HG03097 (cell line): ENCODE results near the gene SURF2.
A peak's percentile ranks its signal among the peaks of the same experiment; 100 is the strongest.
"Not testable (repeated sequence)": the region's sequence is repeated elsewhere in the genome, so short reads cannot be mapped to it uniquely, and the experiment has no call there.

Experiments used
- ATAC-seq: cut with Tn5 transposase; IDR thresholded peaks from one replicate; pipeline ENCODE4 v1.9.1; 2021; ENCODE audit not compliant: unreplicated experiment, low FRiP score

The SURF2 gene

DNA sequence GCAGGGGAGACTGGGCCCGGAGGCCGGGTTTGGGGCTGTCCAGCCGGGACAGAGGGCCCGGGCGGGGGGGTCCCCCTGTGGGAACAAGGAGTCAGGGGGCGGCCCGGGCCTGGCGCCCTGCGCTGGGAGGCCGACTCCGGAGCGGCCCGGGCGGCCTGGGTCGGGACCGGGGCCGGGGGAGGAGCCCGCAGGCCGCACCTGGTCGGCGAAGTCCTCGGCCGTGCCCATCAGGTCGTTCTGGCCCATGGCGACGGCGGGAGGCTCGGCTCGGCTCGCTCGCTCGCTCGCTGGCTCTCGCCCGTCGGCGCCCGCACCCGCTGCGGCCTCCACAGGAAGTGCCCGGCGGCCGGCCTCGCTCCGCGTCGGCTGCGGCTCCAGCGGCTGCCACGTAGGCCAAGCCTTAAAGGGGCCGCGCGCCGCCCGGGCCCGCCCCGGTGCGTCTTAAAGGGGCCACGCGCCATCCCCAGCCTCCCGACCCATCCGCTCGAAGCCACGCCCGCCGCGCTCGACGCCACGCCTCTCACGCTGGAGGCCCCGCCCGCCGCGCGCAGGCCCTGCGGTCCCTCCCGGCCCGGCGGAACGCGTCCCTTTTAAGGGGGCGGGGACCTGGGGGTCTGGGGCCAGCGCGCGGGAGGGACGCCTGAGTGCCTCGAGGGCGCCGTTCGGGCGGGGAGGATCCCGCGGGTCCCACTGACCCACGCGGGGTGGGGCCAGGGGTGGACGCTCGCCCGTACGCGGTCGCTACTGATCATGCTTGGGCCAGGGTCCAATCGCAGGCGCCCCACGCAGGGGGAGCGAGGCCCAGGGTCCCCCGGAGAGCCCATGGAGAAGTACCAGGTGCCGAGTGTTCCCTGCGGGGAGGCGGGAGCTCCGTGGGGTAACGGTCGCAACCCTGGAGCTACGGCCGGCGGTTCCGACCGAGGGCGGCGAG lies 19.6 kb downstream of the SURF2 start, which contains the start of the genes STKLD1 and SURF4:
Gene STKLD1, plus strand, starts transcription at position 643 of the 931 bp plus-strand sequence. Its CDS starts 108 bp downstream, at position 751.
Gene SURF4, minus strand, starts transcription at position 337 of the 931 bp plus-strand sequence. Its CDS starts 91 bp downstream, at position 246.
- ATAC-seq, result peak; percentile 83

DNA sequence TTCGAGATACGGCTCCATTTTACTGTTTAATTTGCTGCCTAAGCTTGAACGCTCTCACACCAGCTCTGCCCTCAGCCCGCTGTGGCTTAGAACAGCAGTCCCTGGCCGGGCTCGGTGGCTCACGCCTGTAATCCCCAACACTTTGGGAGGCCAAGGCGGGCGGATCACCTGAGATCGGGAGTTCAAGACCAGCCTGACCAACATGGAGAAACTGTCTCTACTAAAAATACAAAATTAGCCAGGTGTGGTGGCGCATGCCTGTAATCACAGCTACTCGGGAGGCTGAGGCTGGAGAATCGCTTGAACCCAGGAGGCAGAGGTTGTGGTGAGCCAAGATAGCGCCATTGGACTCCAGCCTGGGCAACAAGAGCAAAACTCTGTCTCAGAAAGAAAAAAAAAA lies 20.9 kb downstream of the SURF2 start:
- not testable (repeated sequence) for ATAC-seq

DNA sequence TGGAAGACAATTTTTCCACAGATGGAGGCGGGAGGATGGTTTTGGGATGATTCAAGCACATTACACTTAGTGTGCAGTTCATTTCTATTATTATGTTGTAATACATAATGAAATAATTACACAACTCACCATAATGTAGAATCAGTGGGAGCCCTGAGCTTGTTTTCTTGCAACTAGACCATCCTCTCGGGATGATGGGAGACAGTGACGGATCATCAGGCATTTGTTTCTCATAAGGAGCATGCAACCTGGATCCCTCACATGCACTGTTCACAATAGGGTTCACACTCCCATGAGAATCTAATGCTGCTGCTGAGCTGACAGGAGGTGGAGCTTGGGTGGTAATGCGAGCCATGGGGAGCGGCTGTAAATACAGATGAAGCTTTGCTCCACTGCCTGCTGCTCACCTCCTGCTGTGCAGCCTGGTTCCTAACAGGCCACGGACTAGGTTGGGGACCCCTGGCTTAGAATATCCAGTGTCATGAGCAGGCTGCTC lies 21.4 kb downstream of the SURF2 start:
- no peak for ATAC-seq

DNA sequence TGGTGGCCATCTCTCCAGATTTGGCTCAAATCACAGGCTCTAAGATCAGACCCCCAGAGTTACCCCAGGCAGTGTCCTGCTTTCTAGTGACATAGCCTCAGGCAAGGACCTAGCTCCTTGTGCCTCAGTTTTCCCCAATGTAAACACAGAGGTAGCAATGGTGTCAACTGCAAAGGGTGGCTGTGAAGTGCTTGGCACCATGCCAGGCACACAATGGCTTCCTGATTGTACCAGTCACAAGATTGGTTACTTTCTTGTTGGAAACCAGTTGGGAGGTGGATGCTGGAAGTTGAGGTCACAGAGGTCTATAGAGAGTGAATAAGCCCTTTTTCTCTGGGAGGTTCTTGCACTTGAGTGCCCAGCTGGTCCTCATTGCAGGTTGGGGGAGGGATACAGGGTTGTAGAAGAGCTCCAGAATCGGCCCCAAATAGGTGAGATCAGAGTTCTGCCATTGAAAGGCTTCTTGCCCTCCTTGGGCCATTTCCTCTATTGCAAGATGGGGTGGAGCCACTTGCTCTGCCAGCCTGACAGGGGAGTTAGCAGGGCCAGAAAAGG lies 22.1 kb downstream of the SURF2 start:
- ATAC-seq, result no peak

DNA sequence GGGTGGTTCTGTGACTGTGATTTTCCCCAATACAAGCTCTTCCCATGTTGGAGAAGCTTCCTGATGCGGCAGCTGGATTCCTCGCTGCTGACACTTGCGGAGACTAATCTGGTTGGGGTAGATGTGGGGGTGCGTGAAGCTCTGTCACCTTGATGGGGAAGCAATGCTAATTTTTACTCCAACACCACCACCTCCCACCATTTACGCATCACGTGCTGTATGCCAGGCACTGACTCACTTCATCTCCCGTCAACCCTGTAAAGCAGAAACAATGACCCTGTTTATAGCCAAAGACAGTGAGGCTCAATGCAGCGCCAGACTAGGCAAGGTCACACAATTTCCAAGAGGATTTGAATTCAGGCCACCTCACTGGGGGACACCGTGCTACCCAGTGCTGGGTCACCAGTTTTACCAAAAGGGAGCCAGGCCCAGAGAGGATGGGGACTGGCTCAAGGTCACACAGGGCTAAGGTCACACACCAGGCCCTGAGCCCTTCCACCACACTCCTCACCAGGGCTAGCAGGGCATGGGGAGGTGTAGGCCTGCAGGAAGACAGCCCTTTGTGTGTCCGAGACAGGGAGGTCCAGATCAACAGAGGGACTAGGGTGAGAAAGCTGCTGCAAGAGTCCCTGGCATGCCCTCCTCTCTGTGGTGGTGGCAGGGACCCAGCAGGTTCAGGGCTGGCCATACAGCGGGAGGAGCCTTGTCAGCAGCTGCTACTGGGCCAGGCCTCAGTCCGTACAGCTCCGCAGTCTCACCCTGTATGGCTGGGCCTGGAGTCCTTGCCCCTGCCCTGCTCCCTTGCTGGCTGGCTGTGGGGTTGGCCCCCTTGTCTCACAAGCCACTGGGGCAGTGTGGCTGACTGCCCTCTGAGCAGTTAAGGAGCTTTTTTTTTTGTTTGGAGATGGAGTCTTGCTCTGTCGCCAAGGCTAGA lies 23.1 kb downstream of the SURF2 start:
- no peak for ATAC-seq

DNA sequence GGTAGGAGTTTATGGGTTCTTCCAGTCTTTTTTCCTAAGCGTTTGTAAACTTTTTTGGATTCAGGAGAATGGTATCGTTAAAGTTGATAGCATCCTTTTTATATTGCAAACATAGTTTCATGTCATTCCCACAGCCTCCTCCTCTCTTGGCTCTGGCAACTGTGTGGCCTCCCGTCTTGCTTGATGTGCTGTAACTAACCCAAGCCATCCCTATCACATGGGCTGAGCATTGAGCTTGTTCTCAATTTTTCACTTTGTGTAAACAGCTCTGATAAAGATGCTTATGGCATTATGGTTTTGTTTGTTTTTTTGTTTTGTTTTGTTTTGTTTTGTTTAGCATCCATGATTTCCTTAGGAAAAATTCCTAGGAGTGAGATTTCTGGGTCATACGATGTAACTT lies 24.4 kb downstream of the SURF2 start:
- no peak for ATAC-seq

DNA sequence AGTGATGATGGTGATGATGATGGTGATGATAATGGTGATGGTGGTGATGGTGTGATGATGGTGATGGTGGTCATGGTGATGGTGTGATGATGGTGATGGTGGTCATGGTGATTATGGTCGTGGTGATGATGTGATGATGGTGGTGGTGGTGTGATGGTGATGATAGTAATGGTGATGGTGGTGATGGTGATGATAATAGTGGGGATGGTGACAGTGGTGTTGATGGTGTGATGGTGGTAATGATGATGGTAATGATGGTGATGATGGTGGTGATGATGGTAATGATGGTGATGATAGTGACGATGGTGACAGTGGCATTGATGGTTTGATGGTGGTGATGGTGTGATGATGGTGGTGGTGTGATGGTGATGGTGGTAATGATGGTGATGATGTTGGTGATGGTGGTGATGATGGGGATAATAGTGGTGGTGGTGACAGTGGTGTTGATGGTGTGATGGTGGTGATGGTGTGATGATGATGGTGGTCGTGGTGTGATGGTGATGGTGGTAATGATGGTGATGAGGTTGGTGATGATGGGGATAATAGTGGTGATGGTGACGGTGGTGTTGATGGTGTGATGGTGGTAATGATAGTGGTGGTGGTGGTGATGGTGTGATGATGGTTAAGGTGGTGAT lies 26.3 kb downstream of the SURF2 start:
- no peak for ATAC-seq

DNA sequence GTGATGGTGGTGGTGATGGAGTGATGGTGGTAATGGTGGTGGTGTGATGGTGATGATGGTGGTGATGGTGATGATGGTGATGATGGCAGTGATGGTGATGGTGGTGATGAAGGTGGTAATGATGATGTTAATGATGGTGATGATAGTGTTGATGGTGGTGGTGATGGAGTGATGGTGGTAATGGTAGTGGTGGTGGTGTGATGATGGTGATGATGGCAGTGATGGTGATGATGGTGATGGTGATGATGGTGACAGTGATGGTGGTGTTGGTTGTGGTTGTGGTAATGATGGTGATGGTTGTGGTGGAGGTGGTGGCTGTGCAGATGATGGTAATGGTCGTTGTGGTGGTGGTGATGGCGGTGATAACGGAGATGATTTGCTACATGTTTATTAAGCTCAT lies 27.1 kb downstream of the SURF2 start:
- ATAC-seq, result no peak

DNA sequence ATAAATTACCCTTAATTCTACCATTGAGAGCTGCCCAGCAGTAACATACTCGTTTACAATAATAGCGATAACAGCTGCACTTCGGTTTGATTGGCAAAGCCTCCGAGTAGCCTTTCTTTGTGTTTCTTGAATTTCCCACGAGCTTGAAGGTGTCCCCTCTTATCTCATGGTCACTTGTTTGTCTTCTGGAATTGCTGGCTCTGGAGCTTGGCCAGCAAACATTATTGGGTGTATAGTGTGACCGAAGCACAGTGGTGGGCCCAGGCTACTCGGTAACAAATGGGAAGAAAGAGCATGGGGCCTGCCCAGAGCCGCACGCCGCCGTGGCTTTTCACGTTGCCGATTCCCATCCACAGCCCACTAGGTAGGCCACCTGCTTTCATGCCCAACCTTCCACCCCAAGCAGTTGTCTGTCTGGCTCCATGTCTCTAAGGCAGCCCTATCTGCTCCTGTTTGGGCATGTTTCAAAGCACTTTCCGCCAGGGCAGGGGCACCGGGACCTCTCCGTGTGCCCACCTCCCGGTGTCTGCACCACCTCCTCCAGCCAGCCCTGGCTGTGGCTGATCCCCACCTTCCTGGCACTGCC lies 28.5 kb downstream of the SURF2 start:
- ATAC-seq, result no peak

DNA sequence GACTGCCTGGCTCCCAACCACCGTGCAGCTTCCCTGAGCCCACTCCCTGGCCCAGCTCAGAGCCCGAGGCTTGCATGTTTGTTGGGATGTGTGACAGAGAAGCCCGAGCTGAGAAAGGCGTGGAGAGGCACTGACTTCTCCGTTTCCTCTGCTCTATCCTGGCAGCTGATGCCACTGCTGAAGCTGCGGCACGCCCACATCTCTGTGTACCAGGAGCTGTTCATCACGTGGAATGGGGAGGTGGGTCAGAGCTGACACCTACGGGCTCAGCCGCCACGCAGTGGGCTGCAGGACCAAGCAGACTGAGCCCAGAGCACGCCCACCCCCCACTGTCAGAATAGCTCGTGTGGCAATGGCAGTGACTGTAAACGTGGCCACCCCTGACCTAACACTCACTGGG lies 29.1 kb downstream of the SURF2 start:
- no peak for ATAC-seq

DNA sequence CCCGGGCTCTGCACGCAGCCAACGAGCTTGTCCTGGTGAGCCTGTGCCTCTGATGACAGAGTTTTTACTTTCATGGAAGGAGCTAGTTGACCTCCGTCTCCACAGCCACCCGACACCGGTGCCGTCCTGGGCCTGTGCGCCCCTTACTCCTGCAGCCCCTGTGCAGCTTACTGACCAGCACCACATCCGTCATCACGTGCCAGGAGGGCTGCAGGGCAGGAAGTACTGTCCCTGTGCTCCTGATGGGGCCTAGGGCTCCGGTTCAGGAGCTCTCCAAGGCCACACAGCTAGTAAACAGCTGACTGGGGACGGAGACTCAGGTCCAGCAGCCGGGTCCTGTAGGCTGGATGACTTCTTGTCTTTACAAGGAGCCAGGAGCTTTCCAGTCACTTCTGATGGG lies 30.0 kb downstream of the SURF2 start:
- ATAC-seq, result no peak

DNA sequence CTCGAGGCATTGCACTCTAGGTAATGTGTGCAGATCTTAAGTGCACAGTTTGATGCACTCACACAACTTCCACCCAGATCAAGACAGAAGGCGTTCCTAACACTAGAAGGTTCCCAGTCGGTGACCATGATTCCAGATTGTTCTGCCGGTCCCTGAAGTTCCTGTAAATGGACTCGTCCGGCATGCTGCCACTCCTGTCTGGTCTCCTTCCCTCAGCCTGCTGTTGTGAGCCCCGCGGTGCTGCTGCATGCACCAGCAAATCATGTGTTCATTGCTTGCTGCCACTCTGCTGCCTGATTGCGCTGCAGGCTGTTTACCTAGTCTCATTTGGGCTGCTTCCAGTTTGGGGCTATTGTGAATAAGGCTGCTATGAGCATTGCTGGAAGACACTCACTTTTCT lies 31.3 kb downstream of the SURF2 start:
- ATAC-seq, result no peak

DNA sequence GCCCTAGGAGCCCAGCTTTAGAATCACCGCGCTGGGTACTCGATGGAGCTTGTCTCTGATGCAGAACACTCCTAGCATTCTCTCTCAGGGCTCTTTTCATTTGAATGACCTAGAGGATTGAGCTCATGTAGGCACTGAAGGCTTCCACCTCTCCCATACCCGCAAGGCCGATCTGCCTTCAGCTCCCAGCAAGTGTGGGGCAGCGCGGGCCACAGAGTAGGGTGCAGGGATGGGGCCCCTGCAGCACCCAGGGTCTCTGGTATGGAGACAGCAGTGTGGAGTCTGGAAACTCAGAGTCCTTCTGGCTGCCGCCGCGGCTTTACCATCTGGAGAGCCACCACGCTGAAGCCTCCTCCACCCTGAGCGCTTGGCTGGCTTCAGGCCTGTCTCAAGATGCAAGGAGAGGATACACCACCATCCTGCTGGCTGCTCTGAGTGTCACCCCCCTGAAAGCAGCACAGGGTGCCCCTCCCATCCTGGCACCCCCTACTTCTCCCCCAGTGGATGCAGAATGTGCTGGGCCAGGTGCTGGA lies 32.7 kb downstream of the SURF2 start:
- no peak for ATAC-seq

DNA sequence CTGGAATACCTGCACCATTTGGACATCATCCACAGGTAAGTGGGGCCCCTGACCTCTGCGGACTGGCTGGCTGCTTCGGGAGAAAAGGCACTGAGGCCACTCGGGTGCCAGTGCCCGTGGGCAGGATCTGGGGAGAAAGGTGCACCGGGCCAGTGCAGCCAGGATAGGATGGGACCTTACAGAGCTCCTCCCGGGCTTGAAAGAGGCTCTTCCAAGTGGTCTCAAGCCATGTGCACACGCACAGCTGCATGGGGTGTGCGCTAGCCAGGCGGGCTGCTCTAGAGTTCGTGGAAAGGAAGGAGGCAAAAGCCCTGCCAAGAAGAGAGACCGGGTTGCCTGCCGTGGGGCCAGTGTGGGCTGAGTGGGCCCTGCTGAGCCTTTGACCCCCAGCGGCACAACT lies 33.2 kb downstream of the SURF2 start:
- no peak for ATAC-seq

DNA sequence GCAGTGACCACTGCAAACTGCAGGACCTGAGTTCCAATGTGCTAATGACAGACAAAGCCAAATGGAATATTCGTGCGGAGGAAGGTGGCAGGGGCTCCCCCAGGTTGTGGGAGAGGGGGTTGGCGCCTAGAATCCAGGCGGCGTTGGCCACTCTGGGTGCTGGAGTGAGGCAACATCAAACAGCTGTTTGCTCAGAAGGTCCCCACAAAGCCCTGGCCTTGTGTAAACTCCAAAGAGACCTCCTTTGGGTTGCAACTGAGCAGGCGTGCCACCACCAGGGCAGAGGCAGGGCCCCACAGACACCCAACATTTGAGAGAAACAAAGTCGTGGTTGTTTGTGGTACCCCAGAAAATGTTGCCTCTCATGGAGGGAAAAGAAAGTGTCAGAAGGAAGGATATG lies 34.4 kb downstream of the SURF2 start:
- ATAC-seq, result no peak

DNA sequence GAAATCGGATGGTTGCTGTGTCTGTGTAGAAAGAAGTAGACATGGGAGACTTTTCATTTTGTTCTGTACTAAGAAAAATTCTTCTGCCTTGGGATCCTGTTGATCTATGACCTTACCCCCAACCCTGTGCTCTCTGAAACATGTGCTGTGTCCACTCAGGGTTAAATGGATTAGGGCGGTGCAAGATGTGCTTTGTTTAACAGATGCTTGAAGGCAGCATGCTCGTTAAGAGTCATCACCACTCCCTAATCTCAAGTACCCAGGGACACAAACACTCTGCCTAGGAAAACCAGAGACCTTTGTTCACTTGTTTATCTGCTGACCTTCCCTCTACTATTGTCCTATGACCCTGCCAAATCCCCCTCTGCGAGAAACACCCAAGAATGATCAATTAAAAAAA lies 35.1 kb downstream of the SURF2 start:
- not testable (repeated sequence) for ATAC-seq

DNA sequence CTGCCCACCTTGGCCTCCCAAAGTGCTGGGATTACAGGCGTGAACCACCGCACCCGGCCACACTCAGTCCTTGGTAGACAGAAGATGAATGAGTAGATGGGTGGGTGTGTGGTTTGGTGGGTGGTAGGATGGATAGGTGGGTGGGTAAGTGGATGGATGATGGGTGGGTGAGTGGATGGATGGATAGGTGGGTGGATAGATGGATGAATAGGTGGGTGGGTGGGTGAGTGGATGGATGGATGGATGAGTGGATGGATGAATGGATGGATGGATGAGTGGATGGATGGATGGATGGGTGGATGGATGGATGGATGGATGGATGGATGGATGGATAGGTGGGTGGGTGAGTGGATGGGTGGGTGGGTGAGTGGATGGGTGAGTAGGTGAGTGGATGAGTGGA lies 36.0 kb downstream of the SURF2 start:
- ATAC-seq, result not testable (repeated sequence)

DNA sequence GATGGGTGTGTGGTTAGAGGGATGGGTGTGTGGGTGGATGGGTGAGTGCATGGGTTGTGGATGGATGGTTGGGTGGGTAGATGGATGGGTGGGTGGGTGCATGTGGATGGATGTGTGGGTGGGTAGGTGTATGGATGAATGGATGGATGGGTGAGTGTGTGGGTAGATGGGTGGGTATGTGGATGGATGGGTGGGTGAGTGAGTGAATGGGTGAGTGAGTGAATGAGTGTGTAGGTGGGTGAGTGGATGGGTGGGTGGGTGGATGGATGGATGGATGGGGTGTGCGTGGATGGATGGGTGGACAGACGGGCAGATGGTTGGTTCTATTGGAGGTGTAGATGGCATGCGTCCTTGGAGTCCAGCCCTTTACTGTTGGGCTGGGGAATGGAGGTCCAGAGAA lies 37.0 kb downstream of the SURF2 start:
- no peak for ATAC-seq

DNA sequence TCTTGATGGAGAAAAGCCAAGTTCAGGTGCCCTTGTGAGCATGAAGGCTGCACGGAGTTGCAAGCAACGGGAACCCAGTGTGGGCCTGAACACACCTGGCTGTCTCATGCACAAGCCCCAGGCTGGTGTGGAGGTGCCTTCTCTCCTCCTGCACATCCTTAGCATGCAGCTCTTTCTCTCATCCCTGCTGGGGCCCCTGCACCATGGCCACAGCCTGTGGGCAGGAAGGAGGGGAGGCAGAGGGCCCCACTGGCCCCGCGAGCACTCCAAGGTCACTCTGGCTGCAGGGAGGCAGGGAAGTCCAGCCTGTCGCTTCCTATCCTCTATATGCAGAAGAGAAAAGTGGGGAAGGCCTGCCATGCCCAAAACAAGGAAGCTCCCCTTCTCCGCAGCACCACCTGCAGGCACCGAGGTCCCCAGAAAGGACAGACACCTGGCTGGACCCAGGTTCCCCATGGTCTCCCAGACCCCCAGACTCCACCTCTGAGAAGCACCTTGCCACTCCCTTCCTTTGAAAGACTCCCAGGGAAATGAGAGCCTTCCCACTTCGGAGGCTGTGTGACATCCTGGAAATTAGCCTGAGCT lies 38.4 kb downstream of the SURF2 start:
- no peak for ATAC-seq
